Hepatocyte (in vitro differentiated cells): Measurements from ENCODE around the gene HSBP1L1. TPM values are rescaled to one million over a fixed set of nuclear protein-coding genes. Genes with fewer than 3 reads are reported as not detected.
"Not testable (repeated sequence)": the region's sequence is repeated elsewhere in the genome, so short reads cannot be mapped to it uniquely, and the experiment has no call there.

Experiments
- DNase-seq: peaks from one replicate; pipeline ENCODE4 v3.0.0-alpha.2; 2016; ENCODE audit warnings: low spot score
- H2AFZ ChIP-seq: fragments of 200-600 bp; sonication (generic); 2 replicates; pipeline ENCODE4 v1.6.0; 2016; ENCODE audit warnings: antibody characterized with exemption, mild to moderate bottlenecking
- H3K27ac ChIP-seq: fragments of 200-600 bp; sonication (generic); 2 replicates; pipeline ENCODE4 v1.5.1; 2016; ENCODE audit warnings: mild to moderate bottlenecking
- H3K27me3 ChIP-seq: fragments of 200-600 bp; sonication (generic); 2 replicates; pipeline ENCODE4 v1.6.1; 2016
- H3K36me3 ChIP-seq: fragments of 200-600 bp; sonication (generic); replicated peaks from 2 replicates; pipeline ENCODE4 v1.5.1; 2016; ENCODE audit warnings: low read depth; ENCODE audit not compliant: insufficient read depth
- H3K4me1 ChIP-seq: fragments of 200-600 bp; sonication (generic); 2 replicates; pipeline ENCODE4 v1.5.1; 2016; ENCODE audit warnings: mild to moderate bottlenecking, moderate library complexity; ENCODE audit not compliant: insufficient read depth
- H3K4me2 ChIP-seq: fragments of 200-600 bp; sonication (generic); 2 replicates; pipeline ENCODE4 v1.6.0; 2016
- H3K4me3 ChIP-seq: fragments of 200-600 bp; sonication (generic); 2 replicates; pipeline ENCODE4 v1.5.1; 2016; ENCODE audit warnings: mild to moderate bottlenecking
- H3K79me2 ChIP-seq: fragments of 200-600 bp; sonication (generic); 2 replicates; pipeline ENCODE4 v1.6.0; 2017; ENCODE audit warnings: mild to moderate bottlenecking
- H3K9me2 ChIP-seq: fragments of 200-600 bp; sonication (generic); replicated peaks from 2 replicates; pipeline ENCODE4 v1.6.0; 2017; ENCODE audit warnings: mild to moderate bottlenecking; ENCODE audit not compliant: insufficient read depth
- H3K9me3 ChIP-seq: fragments of 200-600 bp; sonication (generic); 2 replicates; pipeline ENCODE4 v1.5.1; 2016; ENCODE audit warnings: low read depth, mild to moderate bottlenecking
- H4K20me1 ChIP-seq: fragments of 200-600 bp; sonication (generic); 2 replicates; pipeline ENCODE4 v1.6.0; 2016; ENCODE audit warnings: mild to moderate bottlenecking; ENCODE audit not compliant: insufficient read depth, poor library complexity, severe bottlenecking
- CTCF ChIP-seq: fragments of 200-600 bp; sonication (generic); IDR thresholded peaks from 2 replicates; pipeline ENCODE4 v1.5.1; 2016; ENCODE audit warnings: antibody characterized with exemption, mild to moderate bottlenecking; ENCODE audit not compliant: poor library complexity
- EZH2 ChIP-seq: fragments of 200-600 bp; sonication (generic); IDR thresholded peaks from 2 replicates; pipeline ENCODE4 v1.6.1; 2016; ENCODE audit warnings: antibody characterized with exemption, mild to moderate bottlenecking, borderline replicate concordance
- EZH2phosphoT487 ChIP-seq: fragments of 200-600 bp; sonication (generic); IDR thresholded peaks from one replicate; pipeline ENCODE4 v1.6.1; 2018; ENCODE audit warnings: antibody characterized with exemption, mild to moderate bottlenecking, low read depth, moderate library complexity; ENCODE audit not compliant: unreplicated experiment, severe bottlenecking
- WGBS: methylation state at CpG from one replicate; pipeline ENCODE4 v1.1.6; 2016; ENCODE audit warnings: low lambda C conversion rate; ENCODE audit errors: missing lambda C conversion rate; 5-methylcytosine and 5-hydroxymethylcytosine counted together
- polyA plus RNA-seq: library from polyadenylated mRNA; unstranded; fragments of >200 nt; fragmentation: Nextera tagmentation; extraction: Ambion mirVana; gene quantifications from 2 replicates; pipeline ENCODE4 v1.2.1, GENCODE V29; 2016
- total RNA-seq: library from RNA; depleted of rRNA; stranded (reverse); fragments of >200 nt; gene quantifications from 2 replicates; pipeline ENCODE4 v1.2.3, GENCODE V29; 2014

The HSBP1L1 gene
- total and polyA plus RNA-seq, 2 experiments from 2014 or later: 58.7 to 81.9 TPM

GRCh38 chr18:80006724-80007123, 42.3 kb downstream of the HSBP1L1 start:
- TF ChIP-seq CTCF (no peak), EZH2 (no peak), EZH2phosphoT487 (no peak)
- no peak overlapping the region for H3K4me2 ChIP-seq
- no peaks in the 10 kb centered on the region for H3K36me3 ChIP-seq
- no peaks in the 10 kb centered on the region for H3K9me2 ChIP-seq
- H3K4me1 ChIP-seq: no peaks in the 10 kb centered on the region
- no peaks in the 10 kb centered on the region for H3K27me3 ChIP-seq
- WGBS: 75% methylated on average over 7 of the region's 7 CpGs
- no peak overlapping the region for H3K4me3 ChIP-seq
- H4K20me1 ChIP-seq: no peaks in the 10 kb centered on the region
- DNase-seq: no peak
- H3K27ac ChIP-seq: no peak overlapping the region
- no peaks in the 10 kb centered on the region for H3K79me2 ChIP-seq
- no peak overlapping the region for H2AFZ ChIP-seq
- H3K9me3 ChIP-seq: no peaks in the 10 kb centered on the region

- Histone ChIP-seq H3K27ac (no peak overlapping the region), H3K4me2 (no peak overlapping the region), H3K4me1 (no peaks in the 10 kb centered on the region), H3K27me3 (no peaks in the 10 kb centered on the region), H2AFZ (no peak overlapping the region), H3K79me2 (no peaks in the 10 kb centered on the region), H4K20me1 (no peaks in the 10 kb centered on the region), H3K9me2 (no peaks in the 10 kb centered on the region), H3K9me3 (no peaks in the 10 kb centered on the region), H3K4me3 (no peak overlapping the region), H3K36me3 (no peaks in the 10 kb centered on the region)
- DNase-seq: peak; percentile 54
- TF ChIP-seq EZH2phosphoT487: no peak
- 83% methylated on average over 16 of the region's 16 CpGs for WGBS
Observed at GRCh38 chr18:80009661-80010550, 45.5 kb downstream of the HSBP1L1 start.

- Histone ChIP-seq H3K27me3 (no peaks in the 10 kb centered on the region), H3K27ac (no peak overlapping the region), H2AFZ (no peak overlapping the region), H3K9me3 (no peaks in the 10 kb centered on the region), H3K4me1 (no peaks in the 10 kb centered on the region), H3K79me2 (no peaks in the 10 kb centered on the region), H3K36me3 (no peaks in the 10 kb centered on the region), H3K9me2 (no peaks in the 10 kb centered on the region), H3K4me3 (no peak overlapping the region), H4K20me1 (no peaks in the 10 kb centered on the region), H3K4me2 (no peak overlapping the region)
- no peak for TF ChIP-seq EZH2phosphoT487
- no peak for TF ChIP-seq CTCF
- no peak for TF ChIP-seq EZH2
- DNase-seq: no peak
- WGBS: 86% methylated on average over 5 of the region's 5 CpGs
Observed at GRCh38 chr18:80010551-80010906, 46.1 kb downstream of the HSBP1L1 start.

GRCh38 chr18:80011496-80012137, 47.2 kb downstream of the HSBP1L1 start:
- not testable (repeated sequence) for H3K27ac ChIP-seq, H3K36me3 ChIP-seq, H2AFZ ChIP-seq, H4K20me1 ChIP-seq, H3K4me2 ChIP-seq, H3K27me3 ChIP-seq, H3K9me3 ChIP-seq, H3K79me2 ChIP-seq, DNase-seq, H3K4me3 ChIP-seq, H3K9me2 ChIP-seq, H3K4me1 ChIP-seq
- 89% methylated on average over 14 of the region's 14 CpGs for WGBS
